H1 (cell line): ENCODE data around the gene SLMAP. TPM values are rescaled to one million over a fixed set of nuclear protein-coding genes. Genes with fewer than 3 reads are reported as not detected.

Source experiments
- CBX8 ChIP-seq: fragments of 300-800, 300-1000 bp; sonication (generic); IDR thresholded peaks from 2 replicates; pipeline ENCODE4 v1.7.1; 2016; ENCODE audit warnings: low read depth, low read length, borderline replicate concordance
- polyA plus RNA-seq, 7 experiments: library from polyadenylated mRNA; depleted of rRNA in 3 of 7; stranded (reverse) in 5 of 7; unstranded in 2 of 7; fragments of >200 nt in 5 of 7; fragments of 200-250 nt in 2 of 7; gene quantifications; 1 replicate in 5 of 7; 2 replicates in 1 of 7; 4 replicates in 1 of 7; pipeline versions ENCODE4 v1.2.1 to v1.2.3, GENCODE V29; 2011 to 2013; ENCODE audit warnings: missing spikeins in 2 of 7, mixed read lengths in 2 of 7
- total RNA-seq: library from RNA; stranded (reverse); fragmentation: NEBNext Ultra II Directional; extraction: Animal tissue kit (Norgen Biotek cat#: 25700); gene quantifications from 2 replicates; pipeline ENCODE4 v1.2.1, GENCODE V29; 2021

Gene SLMAP
- total and polyA plus RNA-seq, 2 of the 8 experiments (the other 6 are each of a cell fraction or from before 2014, with no cell fraction given) = 13.6 to 70.4 TPM

- TF ChIP-seq CBX8 = no peak
These were observed 120.5 kb downstream of the SLMAP start (continued) for GRCh38 chr3:57876632-57877031.
